RWPE2 (cell line): ENCODE results near the gene KIAA1614.
A peak's percentile ranks its signal among the peaks of the same experiment; 100 is the strongest.

Experiments
- ATAC-seq: fragments of 200-7000 bp; cut with Tn5 transposase; 3 replicates; pipeline ENCODE4 v1.9.1; 2021; ENCODE audit warnings: low read depth
- DNase-seq: peaks from one replicate; pipeline ENCODE4 v3.0.0-alpha.2; 2020; ENCODE audit warnings: low spot score
- H3K27ac ChIP-seq: fragments of 450-650 bp; 2 replicates; pipeline ENCODE4 v1.5.1; 2017; ENCODE audit warnings: mild to moderate bottlenecking; ENCODE audit not compliant: poor library complexity, severe bottlenecking
- H3K27me3 ChIP-seq: fragments of 250-450 bp; sonication (Bioruptor Pico); 2 replicates; pipeline ENCODE4 v1.5.1; 2021; ENCODE audit warnings: mild to moderate bottlenecking, moderate library complexity; ENCODE audit not compliant: insufficient read depth, poor library complexity, severe bottlenecking
- H3K36me3 ChIP-seq: fragments of 250-450 bp; sonication (Bioruptor Pico); 2 replicates; pipeline ENCODE4 v1.5.1; 2020; ENCODE audit warnings: low read depth, mild to moderate bottlenecking, moderate library complexity
- H3K4me1 ChIP-seq: fragments of 250-450 bp; sonication (Bioruptor Pico); 2 replicates; pipeline ENCODE4 v1.5.1; 2021; ENCODE audit warnings: mild to moderate bottlenecking, moderate library complexity; ENCODE audit not compliant: insufficient read depth, poor library complexity, severe bottlenecking
- H3K4me3 ChIP-seq: fragments of 250-450 bp; sonication (Bioruptor Pico); 2 replicates; pipeline ENCODE4 v1.5.1; 2021; ENCODE audit warnings: mild to moderate bottlenecking, moderate library complexity; ENCODE audit not compliant: severe bottlenecking
- H3K9me3 ChIP-seq: fragments of 250-450 bp; sonication (Bioruptor Pico); 2 replicates; pipeline ENCODE4 v1.5.1; 2021; ENCODE audit warnings: mild to moderate bottlenecking, moderate library complexity; ENCODE audit not compliant: severe bottlenecking
- CTCF ChIP-seq: fragments of 450-650 bp; IDR thresholded peaks from one replicate; pipeline ENCODE4 v1.5.1; 2017; ENCODE audit warnings: mild to moderate bottlenecking, moderate library complexity; ENCODE audit not compliant: poor library complexity, severe bottlenecking

The KIAA1614 gene

GRCh38 chr1:180911640-180912191 lies 981 bp upstream of the KIAA1614 start:
- no peak for TF ChIP-seq CTCF
- no peaks in the 10 kb centered on the region for H3K27me3 ChIP-seq

GRCh38 chr1:180912211-180912800 lies 391 bp upstream of the KIAA1614 start:
- Histone ChIP-seq H3K36me3 (no peaks in the 10 kb centered on the region), H3K27me3 (no peaks in the 10 kb centered on the region), H3K27ac (peak overlapping the region; percentile 25), H3K4me1 (no peaks in the 10 kb centered on the region), H3K9me3 (no peaks in the 10 kb centered on the region), H3K4me3 (peak overlapping the region; percentile 43)
- ATAC-seq: peak; percentile 62
- DNase-seq: no peak
- no peak for TF ChIP-seq CTCF

More at GRCh38 chr1:180911640-180912191, 981 bp upstream of the KIAA1614 start:
- ATAC-seq: peak; percentile 2; the same call in 2 of the 3 replicates
- Histone ChIP-seq H3K4me3 (peak overlapping the region; percentile 43), H3K9me3 (no peaks in the 10 kb centered on the region), H3K36me3 (no peaks in the 10 kb centered on the region), H3K27ac (no peak overlapping the region), H3K4me1 (no peaks in the 10 kb centered on the region)
- no peak for DNase-seq

GRCh38 chr1:180915426-180915965 lies 2.8 kb downstream of the KIAA1614 start:
- no peaks in the 10 kb centered on the region for H3K9me3 ChIP-seq
- no peak for DNase-seq
- H3K36me3 ChIP-seq: no peaks in the 10 kb centered on the region
- H3K4me3 ChIP-seq: no peak overlapping the region
- H3K4me1 ChIP-seq: no peaks in the 10 kb centered on the region
- H3K27me3 ChIP-seq: no peaks in the 10 kb centered on the region
- ATAC-seq: no peak
- no peak for TF ChIP-seq CTCF
- H3K27ac ChIP-seq: no peak overlapping the region

- H3K27ac ChIP-seq: no peak overlapping the region
- no peak for ATAC-seq
- no peak for TF ChIP-seq CTCF
- DNase-seq: no peak
- H3K4me3 ChIP-seq: no peak overlapping the region
- H3K36me3 ChIP-seq: no peaks in the 10 kb centered on the region
- H3K9me3 ChIP-seq: no peaks in the 10 kb centered on the region
- no peaks in the 10 kb centered on the region for H3K27me3 ChIP-seq
- no peaks in the 10 kb centered on the region for H3K4me1 ChIP-seq
Measured at GRCh38 chr1:180916012-180916770, 3.5 kb downstream of the KIAA1614 start.

- Histone ChIP-seq H3K27me3 (no peaks in the 10 kb centered on the region), H3K4me3 (no peak overlapping the region), H3K36me3 (no peaks in the 10 kb centered on the region), H3K27ac (no peak overlapping the region), H3K9me3 (no peaks in the 10 kb centered on the region), H3K4me1 (no peaks in the 10 kb centered on the region)
- DNase-seq (no peak), ATAC-seq (no peak)
- no peak for TF ChIP-seq CTCF
Measured at GRCh38 chr1:180916771-180917170, 4.1 kb downstream of the KIAA1614 start.
